Neural cell (in vitro differentiated cells): ENCODE data around the gene TNS3.
"Not testable (repeated sequence)": the region's sequence is repeated elsewhere in the genome, so short reads cannot be mapped to it uniquely, and the experiment has no call there.

Experiments used
- CTCF ChIP-seq: fragments of 450-650 bp; IDR thresholded peaks from 2 replicates; pipeline ENCODE4 v1.5.1; 2014; ENCODE audit warnings: antibody characterized with exemption, mild to moderate bottlenecking, moderate library complexity; ENCODE audit not compliant: poor library complexity, severe bottlenecking
- EP300 ChIP-seq: fragments of 450-650 bp; conservative IDR thresholded peaks from 2 replicates; pipeline ENCODE4 v1.6.1; 2014; ENCODE audit warnings: antibody characterized with exemption, mild to moderate bottlenecking, moderate library complexity; ENCODE audit not compliant: poor library complexity, severe bottlenecking
- EZH2 ChIP-seq: fragments of 200-600, 300-800 bp; shearing (Covaris generic), sonication (generic); IDR thresholded peaks from 2 replicates; pipeline ENCODE4 v1.6.1; 2014; ENCODE audit warnings: antibody characterized with exemption, low read length, borderline replicate concordance, mild to moderate bottlenecking; ENCODE audit not compliant: insufficient read depth, poor library complexity, severe bottlenecking
- MXI1 ChIP-seq: fragments of 450-650 bp; conservative IDR thresholded peaks from 2 replicates; pipeline ENCODE4 v1.6.1; 2014; ENCODE audit warnings: antibody characterized with exemption, mild to moderate bottlenecking; ENCODE audit not compliant: poor library complexity, severe bottlenecking
- POLR2AphosphoS5 ChIP-seq: IDR thresholded peaks from 2 replicates; pipeline ENCODE4 v1.6.1; 2012
- RAD21 ChIP-seq: fragments of 450-650 bp; conservative IDR thresholded peaks from 2 replicates; pipeline ENCODE4 v1.6.1; 2014; ENCODE audit warnings: antibody characterized with exemption, mild to moderate bottlenecking, moderate library complexity
- REST ChIP-seq: IDR thresholded peaks from 2 replicates; pipeline ENCODE4 v1.6.1; 2012; ENCODE audit warnings: borderline replicate concordance
- SMC3 ChIP-seq: fragments of 450-650 bp; conservative IDR thresholded peaks from 2 replicates; pipeline ENCODE4 v1.6.1; 2014; ENCODE audit warnings: antibody characterized with exemption, mild to moderate bottlenecking, moderate library complexity; ENCODE audit not compliant: poor library complexity
- TAF1 ChIP-seq: IDR thresholded peaks from 2 replicates; pipeline ENCODE4 v1.6.1; 2012; ENCODE audit warnings: low read depth

GRCh38 chr7:47541485-47541884 lies 40.4 kb downstream of the TNS3 start:
- not testable (repeated sequence) for TF ChIP-seq CTCF, TAF1, POLR2AphosphoS5, EZH2, MXI1, RAD21, SMC3, REST, EP300
